GM12872 (cell line): ENCODE data around the gene SNRPD2.

ENCODE experiments used
- CTCF ChIP-seq: IDR thresholded peaks from 3 replicates; pipeline ENCODE4 v1.5.1; 2011; ENCODE audit warnings: low read depth, mild to moderate bottlenecking, low read length, moderate library complexity; ENCODE audit not compliant: insufficient read depth

SNRPD2 gene

GRCh38 chr19:45643927-45644771 is 47.6 kb downstream of the SNRPD2 start:
- no peak for TF ChIP-seq CTCF

- TF ChIP-seq CTCF: peak; percentile 100
Measured at GRCh38 chr19:45643024-45643926, 48.5 kb downstream of the SNRPD2 start.

GRCh38 chr19:45641274-45642105 is 50.3 kb downstream of the SNRPD2 start:
- no peak for TF ChIP-seq CTCF

- TF ChIP-seq CTCF: no peak
Measured at GRCh38 chr19:45640849-45641273, 50.9 kb downstream of the SNRPD2 start.

GRCh38 chr19:45638930-45639729 is 52.6 kb downstream of the SNRPD2 start, which contains the start of gene EML2:
Gene EML2, minus strand, starts transcription at chr19:45639397. Its CDS starts 21 bp downstream, at chr19:45639376.
- peak; percentile 61 for TF ChIP-seq CTCF

- no peak for TF ChIP-seq CTCF
Measured at GRCh38 chr19:45637890-45638667, 53.7 kb downstream of the SNRPD2 start.
